ENCODE results near the gene TGFA. TPM values are rescaled to one million over a fixed set of nuclear protein-coding genes. Genes with fewer than 3 reads are reported as not detected.

The TGFA gene
- total RNA-seq, 2 donors from 2014 or later, result 1.1 to 1.9 TPM

- Histone ChIP-seq H3K27me3 (replicated peaks; ENCODE audit: insufficient read depth) (no peaks in the 10 kb centered on the region), H3K4me3 (no peak overlapping the region), H3K9me3 (no peaks in the 10 kb centered on the region), H3K27ac (no peak overlapping the region), H3K36me3 (no peaks in the 10 kb centered on the region), H3K4me1 (ENCODE audit: control insufficient read depth in 1 of 2, low read depth in 2 of 2) (no peaks in the 10 kb centered on the region)
- ATAC-seq (ENCODE audit: insufficient number of reproducible peaks, low FRiP score, low read depth) (no peak), DNase-seq (ENCODE audit: low spot score) (no peak)
- TF ChIP-seq CTCF (IDR thresholded peaks at IDR 0.05), result no peak
These were observed 142.0 kb downstream of the TGFA start for GRCh38 chr2:70411483-70412125.

- H3K4me3 ChIP-seq, result no peak overlapping the region
- no peaks in the 10 kb centered on the region for H3K36me3 ChIP-seq
- no peaks in the 10 kb centered on the region for H3K9me3 ChIP-seq
- ATAC-seq (ENCODE audit: insufficient number of reproducible peaks, low FRiP score, low read depth) (no peak), DNase-seq (ENCODE audit: low spot score) (no peak)
- no peak for TF ChIP-seq CTCF (IDR thresholded peaks at IDR 0.05)
- H3K27ac ChIP-seq, result no peak overlapping the region
- no peaks in the 10 kb centered on the region for H3K27me3 ChIP-seq (replicated peaks; ENCODE audit: insufficient read depth)
- H3K4me1 ChIP-seq (ENCODE audit: control insufficient read depth in 1 of 2, low read depth in 2 of 2), result no peaks in the 10 kb centered on the region
These were observed 150.2 kb downstream of the TGFA start for GRCh38 chr2:70403267-70404053.

- H3K27me3 ChIP-seq (replicated peaks; ENCODE audit: insufficient read depth), result no peaks in the 10 kb centered on the region
- no peaks in the 10 kb centered on the region for H3K4me1 ChIP-seq (ENCODE audit: control insufficient read depth in 1 of 2, low read depth in 2 of 2)
- H3K36me3 ChIP-seq, result no peaks in the 10 kb centered on the region
- no peaks in the 10 kb centered on the region for H3K9me3 ChIP-seq
- H3K4me3 ChIP-seq, result no peak overlapping the region
- DNase-seq (ENCODE audit: low spot score) (no peak), ATAC-seq (ENCODE audit: insufficient number of reproducible peaks, low FRiP score, low read depth) (no peak)
- TF ChIP-seq CTCF (IDR thresholded peaks at IDR 0.05), result no peak
- no peak overlapping the region for H3K27ac ChIP-seq
These were observed 153.1 kb downstream of the TGFA start for GRCh38 chr2:70400539-70400938.

GRCh38 chr2:70399046-70399445 is 154.6 kb downstream of the TGFA start:
- DNase-seq (ENCODE audit: low spot score) (no peak), ATAC-seq (ENCODE audit: insufficient number of reproducible peaks, low FRiP score, low read depth) (no peak)
- Histone ChIP-seq H3K27me3 (replicated peaks; ENCODE audit: insufficient read depth) (no peaks in the 10 kb centered on the region), H3K9me3 (no peaks in the 10 kb centered on the region), H3K27ac (no peak overlapping the region), H3K4me1 (ENCODE audit: control insufficient read depth in 1 of 2, low read depth in 2 of 2) (no peaks in the 10 kb centered on the region), H3K4me3 (no peak overlapping the region), H3K36me3 (no peaks in the 10 kb centered on the region)
- TF ChIP-seq CTCF (IDR thresholded peaks at IDR 0.05), result no peak

Other genes starting within 250 kb of the TGFA start
- gene ADD2, start 214.4 kb upstream of the TGFA start, total RNA-seq, result 1 to 10 TPM in 1 of 2 donors, under 1 TPM in 1; 0.41 to 1.6 TPM
- not detected for gene FIGLA, start 236.8 kb upstream of the TGFA start, total RNA-seq

All from thoracic aorta (tissue), 2 donors.